ENCODE measurements around the gene FAM120AOS. TPM values are rescaled to one million over a fixed set of nuclear protein-coding genes. Genes with fewer than 3 reads are reported as not detected.

Gene FAM120AOS
- total RNA-seq, 2 experiments from 2014 or later: 38.7 to 43.1 TPM

- Mint-ChIP-seq H3K27me3 (no peaks in the 10 kb centered on the region), H3K27ac (no peak overlapping the region), H3K36me3 (ENCODE audit: low read depth) (peaks cover 8% of the 10 kb centered on the region), H3K4me3 (no peak overlapping the region), H3K4me1 (no peaks in the 10 kb centered on the region), H3K9me3 (ENCODE audit: low read depth) (no peaks in the 10 kb centered on the region)
- ATAC-seq: no peak
- intact Hi-C loops (cut with DNase I, micrococcal nuclease): no loop called here
- ChIA-PET POLR2A (no interaction called here), CTCF (no interaction called here)
- DNase-seq: no peak
Measured at GRCh38 chr9:93437996-93438395, 15.4 kb downstream of the FAM120AOS start.

- no peak for DNase-seq
- H3K27ac Mint-ChIP-seq: no peak overlapping the region
- H3K27me3 Mint-ChIP-seq: no peaks in the 10 kb centered on the region
- H3K36me3 Mint-ChIP-seq (ENCODE audit: low read depth): peaks cover 8% of the 10 kb centered on the region
- ChIA-PET CTCF (interaction anchor here (0.6 kb wide), 1 partner anchor 146 kb away, joined by 3 read pairs; no protein-coding TSS in a partner anchor), POLR2A (no interaction called here)
- H3K4me1 Mint-ChIP-seq: no peaks in the 10 kb centered on the region
- H3K9me3 Mint-ChIP-seq (ENCODE audit: low read depth): no peaks in the 10 kb centered on the region
- no peak for ATAC-seq
- H3K4me3 Mint-ChIP-seq: no peak overlapping the region
- intact Hi-C loops (cut with DNase I, micrococcal nuclease): no loop called here
Measured at GRCh38 chr9:93436655-93437407, 16.6 kb downstream of the FAM120AOS start.

GRCh38 chr9:93436218-93436617, 17.2 kb downstream of the FAM120AOS start:
- POLR2A ChIA-PET: no interaction called here
- no peak overlapping the region for H3K4me3 Mint-ChIP-seq
- ATAC-seq (no peak), DNase-seq (no peak)
- H3K9me3 Mint-ChIP-seq (ENCODE audit: low read depth): no peaks in the 10 kb centered on the region
- H3K27me3 Mint-ChIP-seq: no peaks in the 10 kb centered on the region
- intact Hi-C loops (cut with DNase I, micrococcal nuclease): no loop called here
- H3K36me3 Mint-ChIP-seq (ENCODE audit: low read depth): peaks cover 8% of the 10 kb centered on the region
- H3K27ac Mint-ChIP-seq: no peak overlapping the region
- CTCF ChIA-PET: no interaction called here
- H3K4me1 Mint-ChIP-seq: no peaks in the 10 kb centered on the region

- DNase-seq: no peak
- intact Hi-C loops (cut with DNase I, micrococcal nuclease): no loop called here
- Mint-ChIP-seq H3K4me1 (no peaks in the 10 kb centered on the region), H3K36me3 (ENCODE audit: low read depth) (peaks cover 8% of the 10 kb centered on the region), H3K4me3 (no peak overlapping the region), H3K27ac (no peak overlapping the region), H3K27me3 (no peaks in the 10 kb centered on the region), H3K9me3 (ENCODE audit: low read depth) (no peaks in the 10 kb centered on the region)
- POLR2A ChIA-PET: no interaction called here
- no peak for ATAC-seq
- CTCF ChIA-PET: no interaction called here
Measured at GRCh38 chr9:93435386-93435785, 18.0 kb downstream of the FAM120AOS start.

- ChIA-PET CTCF (no interaction called here), POLR2A (no interaction called here)
- H3K4me1 Mint-ChIP-seq: no peaks in the 10 kb centered on the region
- DNase-seq (no peak), ATAC-seq (no peak)
- H3K27ac Mint-ChIP-seq: no peak overlapping the region
- no peak overlapping the region for H3K4me3 Mint-ChIP-seq
- H3K9me3 Mint-ChIP-seq (ENCODE audit: low read depth): no peaks in the 10 kb centered on the region
- peaks cover 8% of the 10 kb centered on the region for H3K36me3 Mint-ChIP-seq (ENCODE audit: low read depth)
- no peaks in the 10 kb centered on the region for H3K27me3 Mint-ChIP-seq
- intact Hi-C loops (cut with DNase I, micrococcal nuclease): no loop called here
Measured at GRCh38 chr9:93434056-93434455, 19.3 kb downstream of the FAM120AOS start.

- intact Hi-C loops (cut with DNase I, micrococcal nuclease): no loop called here
- peaks cover 6% of the 10 kb centered on the region for H3K36me3 Mint-ChIP-seq (ENCODE audit: low read depth)
- no peak overlapping the region for H3K4me3 Mint-ChIP-seq
- no peak overlapping the region for H3K27ac Mint-ChIP-seq
- ChIA-PET CTCF (interaction anchor here (0.9 kb wide), 1 partner anchor 324 kb away, joined by 3 read pairs; no protein-coding TSS in a partner anchor), POLR2A (no interaction called here)
- H3K27me3 Mint-ChIP-seq: no peaks in the 10 kb centered on the region
- H3K9me3 Mint-ChIP-seq (ENCODE audit: low read depth): no peaks in the 10 kb centered on the region
- no peaks in the 10 kb centered on the region for H3K4me1 Mint-ChIP-seq
- ATAC-seq (no peak), DNase-seq (no peak)
Measured at GRCh38 chr9:93432964-93433363, 20.4 kb downstream of the FAM120AOS start.

- Mint-ChIP-seq H3K27ac (no peak overlapping the region), H3K4me3 (no peak overlapping the region), H3K36me3 (ENCODE audit: low read depth) (peaks cover 2% of the 10 kb centered on the region), H3K9me3 (ENCODE audit: low read depth) (no peaks in the 10 kb centered on the region), H3K4me1 (no peaks in the 10 kb centered on the region), H3K27me3 (peaks cover 3% of the 10 kb centered on the region)
- intact Hi-C loops (cut with DNase I, micrococcal nuclease): no loop called here
- DNase-seq: no peak
- no peak for ATAC-seq
- ChIA-PET POLR2A (no interaction called here), CTCF (interaction anchor here (0.7 kb wide), 1 partner anchor 1268 kb away, joined by 3 read pairs; no protein-coding TSS in a partner anchor)
Measured at GRCh38 chr9:93431539-93432105, 21.8 kb downstream of the FAM120AOS start.

GRCh38 chr9:93427655-93428379, 25.6 kb downstream of the FAM120AOS start:
- CTCF ChIA-PET: interaction anchor here (1.1 kb wide), 1 partner anchor 9 kb away, joined by 3 read pairs; no protein-coding TSS in a partner anchor
- Mint-ChIP-seq H3K4me3 (no peak overlapping the region), H3K9me3 (ENCODE audit: low read depth) (no peaks in the 10 kb centered on the region), H3K4me1 (no peaks in the 10 kb centered on the region), H3K27ac (no peak overlapping the region), H3K27me3 (peaks cover 9% of the 10 kb centered on the region), H3K36me3 (ENCODE audit: low read depth) (no peaks in the 10 kb centered on the region)
- DNase-seq (peak; percentile 36), ATAC-seq (no peak)
- intact Hi-C loops (cut with DNase I, micrococcal nuclease): loop anchor here in 1 of 2 experiments (5.0 kb wide), 1 partner anchor 266 kb away; no protein-coding TSS in a partner anchor
- POLR2A ChIA-PET: no interaction called here

GRCh38 chr9:93422977-93423616, 30.3 kb downstream of the FAM120AOS start:
- ATAC-seq (no peak), DNase-seq (no peak)
- Mint-ChIP-seq H3K27me3 (peaks cover 13% of the 10 kb centered on the region), H3K36me3 (ENCODE audit: low read depth) (peaks cover 2% of the 10 kb centered on the region), H3K27ac (no peak overlapping the region), H3K9me3 (ENCODE audit: low read depth) (peaks cover 5% of the 10 kb centered on the region), H3K4me1 (no peaks in the 10 kb centered on the region), H3K4me3 (no peak overlapping the region)
- POLR2A ChIA-PET: interaction anchor here (0.5 to 0.6 kb wide), 2 partner anchors 210 to 306 kb away, joined by 3 read pairs; no protein-coding TSS in a partner anchor
- intact Hi-C loops (cut with DNase I, micrococcal nuclease): no loop called here
- CTCF ChIA-PET: interaction anchor here (0.7 to 1.0 kb wide), 2 partner anchors 8 to 67 kb away, joined by 3 to 4 read pairs; no protein-coding TSS in a partner anchor

GRCh38 chr9:93419023-93419422, 34.4 kb downstream of the FAM120AOS start:
- Mint-ChIP-seq H3K36me3 (ENCODE audit: low read depth) (peaks cover 4% of the 10 kb centered on the region), H3K9me3 (ENCODE audit: low read depth) (peaks cover 12% of the 10 kb centered on the region), H3K27me3 (peaks cover 8% of the 10 kb centered on the region), H3K4me3 (no peak overlapping the region), H3K4me1 (peaks cover 10% of the 10 kb centered on the region), H3K27ac (no peak overlapping the region)
- intact Hi-C loops (cut with DNase I, micrococcal nuclease): no loop called here
- POLR2A ChIA-PET: interaction anchor here (0.6 kb wide), 1 partner anchor 34 kb away, joined by 5 read pairs; the partner anchor contains the start of gene FAM120AOS
- no peak for DNase-seq
- no peak for ATAC-seq
- CTCF ChIA-PET: interaction anchor here (0.7 to 1.4 kb wide), 2 partner anchors 9 to 102 kb away, joined by 3 read pairs; no protein-coding TSS in a partner anchor

GRCh38 chr9:93417538-93417937, 35.8 kb downstream of the FAM120AOS start:
- POLR2A ChIA-PET: no interaction called here
- no peak for DNase-seq
- H3K36me3 Mint-ChIP-seq (ENCODE audit: low read depth): peaks cover 4% of the 10 kb centered on the region

More at GRCh38 chr9:93417538-93417937, 35.8 kb downstream of the FAM120AOS start:
- intact Hi-C loops (cut with DNase I, micrococcal nuclease): no loop called here
- no peak overlapping the region for H3K27ac Mint-ChIP-seq
- H3K4me1 Mint-ChIP-seq: peaks cover 10% of the 10 kb centered on the region
- H3K9me3 Mint-ChIP-seq (ENCODE audit: low read depth): peaks cover 12% of the 10 kb centered on the region
- H3K4me3 Mint-ChIP-seq: no peak overlapping the region
- ATAC-seq: no peak
- peaks cover 6% of the 10 kb centered on the region for H3K27me3 Mint-ChIP-seq
- CTCF ChIA-PET: no interaction called here
